Body of pancreas (tissue), 4 donors: ENCODE data around the gene SNX19. TPM values are rescaled to one million over a fixed set of nuclear protein-coding genes. Genes with fewer than 3 reads are reported as not detected.

Source experiments
- ATAC-seq: fragments of 150-250 bp; one replicate; pipeline ENCODE4 v1.9.1; 2016
- DNase-seq, 4 donors: peaks; one replicate each; pipeline ENCODE4 v3.0.0-alpha.2; 2019
- H3K27ac ChIP-seq, 4 donors: fragments of 200-600 bp; sonication (generic); 1 replicate in 3 of 4; 2 replicates in 1 of 4; pipeline versions ENCODE4 v1.5.1 to v1.6.1; 2016 to 2019; ENCODE audit warnings: mild to moderate bottlenecking in 1 of 4, mixed read lengths in 1 of 4, moderate library complexity in 1 of 4
- H3K27me3 ChIP-seq, 2 donors: fragments of 200-600 bp; sonication (generic); one replicate each; pipeline ENCODE4 v1.6.0; 2016; ENCODE audit warnings: mild to moderate bottlenecking in 1 of 2
- H3K36me3 ChIP-seq, 2 donors: fragments of 200-600 bp; sonication (generic); replicated peaks in 1 of 2; 2 replicates each; pipeline ENCODE4 v1.5.1; 2016; ENCODE audit warnings: low read depth in 2 of 2; ENCODE audit not compliant: insufficient read depth in 1 of 2
- H3K4me1 ChIP-seq: fragments of 200-600 bp; sonication (generic); one replicate; pipeline ENCODE4 v1.6.0; 2016
- H3K4me3 ChIP-seq, 2 donors: fragments of 200-600 bp; sonication (generic); 1 replicate in 1 of 2; 2 replicates in 1 of 2; pipeline ENCODE4 v1.5.1; 2016 to 2019
- H3K9me3 ChIP-seq, 3 donors: fragments of 200-600 bp; sonication (generic); 1 replicate in 2 of 3; 2 replicates in 1 of 3; pipeline ENCODE4 v1.5.1; 2016
- POLR2A ChIP-seq, 3 donors: fragments of 450-650 bp; IDR thresholded peaks; one replicate each; pipeline ENCODE4 v1.6.1; 2016; ENCODE audit warnings: antibody characterized with exemption in 3 of 3, mild to moderate bottlenecking in 2 of 3
- WGBS, 2 donors: methylation state at CpG; one replicate each; pipeline ENCODE4 v1.1.5; 2017; 5-methylcytosine and 5-hydroxymethylcytosine counted together
- intact Hi-C: fragments of 100-400 bp; cut with DNase I; formaldehyde crosslinking; loops from one replicate; pipeline ENCODE4 v1.15.1; 2023
- total RNA-seq, 2 donors: library from RNA; depleted of rRNA; stranded (reverse); fragments of >200 nt; gene quantifications; one replicate each; pipeline ENCODE4 v1.1.0, GENCODE V29; 2016
- TF ChIP-seq, protein P1 (sequence below), 7 experiments: fragments of 450-650 bp in 4 of 7; fragments of 200-600 bp in 3 of 7; sonication (generic) in 3 of 7; IDR thresholded peaks; one replicate each; pipeline ENCODE4 v1.5.1; 2016 to 2019; ENCODE audit warnings: antibody characterized with exemption in 7 of 7

The SNX19 gene
- total RNA-seq, 2 donors from 2014 or later = 58.4 to 245 TPM

DNA sequence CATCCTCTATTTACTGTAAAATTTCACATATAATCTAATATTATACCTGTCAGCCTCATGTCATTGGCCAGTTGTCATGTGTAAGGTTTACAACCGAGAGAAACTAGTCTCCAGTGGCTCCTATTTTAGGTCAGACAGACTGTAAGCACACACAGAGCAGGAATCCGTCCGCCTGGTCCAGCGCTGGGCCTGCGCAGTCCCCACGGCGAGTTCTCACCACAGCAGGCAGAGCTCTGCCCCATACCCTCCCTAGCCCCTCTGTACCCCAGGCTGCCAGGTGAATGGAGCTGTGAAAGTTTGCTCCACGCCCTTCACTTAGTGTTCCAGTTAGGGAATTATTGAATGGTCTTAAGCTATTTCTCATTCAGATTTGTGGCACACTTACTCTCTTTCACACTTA is 63.7 kb downstream of the SNX19 start:
- no peak for ATAC-seq
- no peaks in the 10 kb centered on the region for H3K36me3 ChIP-seq
- TF ChIP-seq, protein P1, sequence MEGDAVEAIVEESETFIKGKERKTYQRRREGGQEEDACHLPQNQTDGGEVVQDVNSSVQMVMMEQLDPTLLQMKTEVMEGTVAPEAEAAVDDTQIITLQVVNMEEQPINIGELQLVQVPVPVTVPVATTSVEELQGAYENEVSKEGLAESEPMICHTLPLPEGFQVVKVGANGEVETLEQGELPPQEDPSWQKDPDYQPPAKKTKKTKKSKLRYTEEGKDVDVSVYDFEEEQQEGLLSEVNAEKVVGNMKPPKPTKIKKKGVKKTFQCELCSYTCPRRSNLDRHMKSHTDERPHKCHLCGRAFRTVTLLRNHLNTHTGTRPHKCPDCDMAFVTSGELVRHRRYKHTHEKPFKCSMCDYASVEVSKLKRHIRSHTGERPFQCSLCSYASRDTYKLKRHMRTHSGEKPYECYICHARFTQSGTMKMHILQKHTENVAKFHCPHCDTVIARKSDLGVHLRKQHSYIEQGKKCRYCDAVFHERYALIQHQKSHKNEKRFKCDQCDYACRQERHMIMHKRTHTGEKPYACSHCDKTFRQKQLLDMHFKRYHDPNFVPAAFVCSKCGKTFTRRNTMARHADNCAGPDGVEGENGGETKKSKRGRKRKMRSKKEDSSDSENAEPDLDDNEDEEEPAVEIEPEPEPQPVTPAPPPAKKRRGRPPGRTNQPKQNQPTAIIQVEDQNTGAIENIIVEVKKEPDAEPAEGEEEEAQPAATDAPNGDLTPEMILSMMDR (IDR thresholded peaks at IDR 0.05) = no peak
- TF ChIP-seq POLR2A (IDR thresholded peaks at IDR 0.05) = no peak
- H3K4me3 ChIP-seq = no peak overlapping the region
- H3K27ac ChIP-seq = no peak overlapping the region
- WGBS, 2 donors = 71 to 73% methylated on average over 8 of the region's 8 CpGs
- intact Hi-C loops = no loop called here
- DNase-seq = no peak
- H3K4me1 ChIP-seq = no peaks in the 10 kb centered on the region
- no peaks in the 10 kb centered on the region for H3K9me3 ChIP-seq
- no peaks in the 10 kb centered on the region for H3K27me3 ChIP-seq

DNA sequence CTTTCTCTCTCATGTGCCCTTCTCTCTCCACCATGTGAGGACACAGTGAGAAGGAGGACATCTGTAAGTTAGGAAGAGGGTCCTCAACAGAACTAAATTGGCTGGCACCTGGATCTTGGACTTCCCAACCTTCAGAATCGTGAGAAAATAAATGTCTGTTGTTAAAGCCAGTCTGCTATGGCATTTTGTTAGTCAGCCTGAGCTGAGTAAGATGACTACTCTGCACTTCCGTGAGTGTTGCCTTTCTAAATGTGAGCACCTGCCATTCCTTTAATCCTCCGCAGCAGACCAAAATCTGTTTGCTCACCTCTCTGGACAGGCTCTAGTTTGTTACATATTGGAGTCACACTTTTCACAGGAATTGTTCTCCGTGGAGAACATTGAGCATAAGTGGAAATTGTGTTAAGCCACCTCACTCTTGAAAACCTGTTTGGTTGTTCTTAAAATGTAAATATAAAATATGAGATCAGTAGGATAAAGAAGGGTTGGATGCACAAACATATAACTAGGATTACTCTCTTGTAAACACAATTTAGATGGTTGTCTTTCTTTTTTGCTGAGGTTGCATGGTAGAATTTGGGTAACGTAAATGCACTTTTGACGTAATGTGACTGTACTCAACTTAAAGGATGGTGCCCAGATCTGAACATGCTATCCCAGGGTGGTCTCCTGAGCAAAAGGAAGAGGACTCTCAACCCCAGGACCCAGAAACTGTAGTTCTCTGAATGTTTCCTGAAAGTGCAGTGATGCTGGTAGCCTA is 65.9 kb downstream of the SNX19 start:
- H3K27ac ChIP-seq = no peak overlapping the region
- ATAC-seq (no peak), DNase-seq (no peak)
- intact Hi-C loops = no loop called here
- TF ChIP-seq, protein P1 (IDR thresholded peaks at IDR 0.05) = no peak
- no peak for TF ChIP-seq POLR2A (IDR thresholded peaks at IDR 0.05)
- H3K4me3 ChIP-seq = no peak overlapping the region
- H3K36me3 ChIP-seq = no peaks in the 10 kb centered on the region
- H3K27me3 ChIP-seq = no peaks in the 10 kb centered on the region
- no peaks in the 10 kb centered on the region for H3K9me3 ChIP-seq
- WGBS, 2 donors = 76 to 86% methylated on average over 6 of the region's 6 CpGs
- no peaks in the 10 kb centered on the region for H3K4me1 ChIP-seq

DNA sequence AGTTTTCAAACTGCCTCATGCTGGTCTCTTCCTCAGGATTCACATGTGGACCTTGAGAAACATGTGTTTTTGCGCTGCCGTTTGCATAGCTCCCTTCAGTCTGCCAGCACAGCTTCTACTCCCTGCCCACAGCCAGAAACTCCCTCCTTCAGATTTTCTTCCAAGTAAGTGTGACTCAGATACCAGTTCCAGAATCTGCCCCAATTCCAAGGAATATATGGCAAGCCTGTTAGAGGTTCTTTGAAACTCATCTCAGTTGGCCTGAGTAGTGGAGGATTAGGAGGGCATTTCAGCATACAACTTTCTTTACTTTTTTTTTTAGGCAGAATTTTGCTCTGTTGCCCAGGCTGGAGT is 67.1 kb downstream of the SNX19 start:
- WGBS, 2 donors = 84 to 100% methylated on average over 2 of the region's 2 CpGs
- Histone ChIP-seq H3K4me1 (no peaks in the 10 kb centered on the region), H3K9me3 (no peaks in the 10 kb centered on the region), H3K4me3 (no peak overlapping the region), H3K36me3 (no peaks in the 10 kb centered on the region), H3K27ac (no peak overlapping the region), H3K27me3 (no peaks in the 10 kb centered on the region)
- DNase-seq (no peak), ATAC-seq (no peak)
- TF ChIP-seq POLR2A (IDR thresholded peaks at IDR 0.05) = no peak
- intact Hi-C loops = no loop called here

DNA sequence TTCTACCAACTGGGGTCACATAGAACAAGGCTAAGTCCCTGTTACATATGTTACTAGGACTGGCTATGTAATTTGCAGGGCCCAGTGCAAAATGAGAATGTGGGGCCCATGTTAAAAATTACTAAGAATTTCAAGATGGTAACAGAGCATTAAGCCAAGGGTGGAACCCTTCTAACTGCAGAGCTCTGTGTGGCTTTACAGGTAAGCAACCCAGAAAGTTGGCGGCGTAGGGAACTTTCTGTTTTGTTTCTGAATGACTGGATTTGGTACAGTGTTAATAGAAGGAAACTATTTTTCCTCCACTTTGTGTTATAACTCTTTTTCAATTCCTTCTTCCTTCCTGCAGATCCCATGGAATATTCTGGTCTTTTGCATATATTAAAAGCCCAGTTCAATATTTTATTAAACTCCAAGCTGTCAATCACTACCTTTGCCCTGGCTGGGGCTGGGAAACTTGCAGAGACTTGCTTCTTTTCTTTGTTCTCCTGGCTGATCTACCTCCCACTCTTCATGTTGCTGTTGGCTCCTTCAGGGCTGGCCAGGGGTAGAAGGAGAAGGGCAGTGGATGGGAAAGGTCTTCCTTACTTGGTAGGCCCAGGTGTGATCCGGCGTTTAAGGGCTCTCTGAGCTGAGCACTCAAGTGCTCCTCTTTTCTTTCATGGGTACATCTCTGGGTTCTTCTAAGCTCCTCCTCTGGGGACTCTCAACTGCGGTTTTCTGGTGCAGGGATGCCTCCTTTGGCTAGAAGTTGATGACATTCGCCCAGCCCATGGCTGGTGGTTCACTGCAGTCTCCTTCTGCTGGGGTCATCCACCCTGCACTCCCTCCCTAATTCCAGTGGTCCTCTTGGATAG is 67.7 kb downstream of the SNX19 start:
- intact Hi-C loops = no loop called here
- no peak for DNase-seq
- Histone ChIP-seq H3K27me3 (no peaks in the 10 kb centered on the region), H3K9me3 (no peaks in the 10 kb centered on the region), H3K4me1 (no peaks in the 10 kb centered on the region), H3K36me3 (no peaks in the 10 kb centered on the region), H3K27ac (no peak overlapping the region), H3K4me3 (no peak overlapping the region)
- ATAC-seq = no peak
- WGBS, 2 donors = 66 to 88% methylated on average over 6 of the region's 6 CpGs
- TF ChIP-seq, protein P1 (IDR thresholded peaks at IDR 0.05) = no peak
- no peak for TF ChIP-seq POLR2A (IDR thresholded peaks at IDR 0.05)

DNA sequence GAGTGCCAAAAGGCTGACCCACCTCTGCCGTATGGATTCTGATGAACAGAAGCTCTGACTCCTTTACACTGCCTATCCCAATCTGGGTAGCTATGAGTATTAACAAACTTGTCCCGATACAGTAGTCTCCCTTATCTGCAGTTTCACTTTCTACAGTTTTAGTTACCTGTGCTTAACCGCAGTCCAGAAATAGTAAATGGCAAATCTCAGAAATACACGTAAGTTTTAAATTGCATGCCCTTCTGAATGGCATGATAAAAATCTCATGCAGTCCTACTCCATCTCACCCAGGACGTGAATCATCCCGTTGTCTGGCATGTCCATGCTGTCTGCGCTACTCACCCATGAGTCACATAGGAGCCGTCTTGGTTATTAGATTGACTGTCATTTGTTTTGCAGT is 68.8 kb downstream of the SNX19 start:
- TF ChIP-seq, protein P1 (IDR thresholded peaks at IDR 0.05) = no peak
- TF ChIP-seq POLR2A (IDR thresholded peaks at IDR 0.05) = no peak
- 73 to 78% methylated on average over 8 of the region's 8 CpGs for WGBS, 2 donors
- intact Hi-C loops = no loop called here
- Histone ChIP-seq H3K36me3 (no peaks in the 10 kb centered on the region), H3K27me3 (no peaks in the 10 kb centered on the region), H3K4me3 (no peak overlapping the region), H3K9me3 (no peaks in the 10 kb centered on the region), H3K4me1 (no peaks in the 10 kb centered on the region), H3K27ac (no peak overlapping the region)
- ATAC-seq (no peak), DNase-seq (no peak)
